DMS114 treated with DMSO at 0.1 percent for 48 hours (cell line): Measurements from ENCODE around the gene IPPK.

Source experiments
- DNase-seq: peaks from one replicate; lab custom pipeline; 2025; ENCODE audit not compliant: unreplicated experiment; lab: John Stamatoyannopoulos, UW

The IPPK gene

DNA sequence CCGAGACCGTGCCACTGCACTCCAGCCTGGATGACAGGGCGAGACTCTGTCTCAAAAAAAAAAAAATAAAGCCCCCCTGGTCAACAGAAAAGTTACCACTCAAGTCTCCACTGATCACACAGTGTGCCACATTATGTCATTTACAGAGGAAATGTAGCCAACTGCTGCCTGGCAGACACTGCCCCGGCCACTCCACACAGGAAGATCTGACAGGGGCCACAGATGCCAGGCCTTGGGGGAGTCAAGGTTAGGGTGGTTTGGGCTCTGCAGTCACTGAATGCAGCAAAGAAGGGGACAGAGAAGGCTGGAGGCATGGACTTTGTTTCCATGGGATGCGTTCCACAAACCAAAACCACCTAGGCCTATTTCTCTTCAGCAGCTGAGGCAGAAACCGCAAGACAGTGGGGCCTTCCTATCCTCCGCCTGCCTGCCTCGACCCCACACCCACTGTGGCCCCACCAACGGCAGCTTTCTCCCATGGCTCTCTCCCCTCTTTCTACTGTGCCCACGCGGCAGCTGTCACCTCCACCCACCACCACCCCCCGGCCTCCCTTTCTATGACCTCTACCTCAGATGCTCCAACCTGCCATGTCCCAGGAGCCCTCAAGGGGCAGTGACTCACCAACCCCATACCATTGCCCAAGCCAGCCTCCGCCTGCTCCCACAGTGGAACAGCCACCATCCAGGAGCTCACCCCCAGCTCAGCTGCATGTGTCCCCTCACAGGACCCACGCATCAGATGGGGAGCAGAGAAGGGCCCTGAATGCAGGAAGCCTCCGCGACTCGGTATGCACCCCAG is 12.4 kb downstream of the IPPK start:
- no peak for DNase-seq

DNA sequence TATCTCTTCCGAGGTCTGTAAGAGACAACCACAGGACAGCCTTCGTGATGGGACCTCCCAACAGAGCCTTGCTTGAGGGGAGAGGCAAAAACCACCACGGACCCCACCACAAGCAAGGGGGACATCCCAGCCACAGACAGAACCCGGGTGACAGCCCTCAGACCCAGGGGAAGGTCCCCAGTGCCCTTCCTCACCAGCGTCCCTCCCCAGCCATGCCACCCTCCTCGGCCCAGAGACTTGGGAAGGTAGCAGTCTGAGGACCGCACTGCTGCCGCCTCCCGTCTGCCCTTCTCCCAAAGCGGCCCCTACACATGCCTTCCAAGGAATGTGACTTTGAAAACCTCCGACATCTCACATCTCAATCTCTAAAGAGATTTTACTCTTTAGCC is 13.4 kb downstream of the IPPK start:
- DNase-seq = no peak

DNA sequence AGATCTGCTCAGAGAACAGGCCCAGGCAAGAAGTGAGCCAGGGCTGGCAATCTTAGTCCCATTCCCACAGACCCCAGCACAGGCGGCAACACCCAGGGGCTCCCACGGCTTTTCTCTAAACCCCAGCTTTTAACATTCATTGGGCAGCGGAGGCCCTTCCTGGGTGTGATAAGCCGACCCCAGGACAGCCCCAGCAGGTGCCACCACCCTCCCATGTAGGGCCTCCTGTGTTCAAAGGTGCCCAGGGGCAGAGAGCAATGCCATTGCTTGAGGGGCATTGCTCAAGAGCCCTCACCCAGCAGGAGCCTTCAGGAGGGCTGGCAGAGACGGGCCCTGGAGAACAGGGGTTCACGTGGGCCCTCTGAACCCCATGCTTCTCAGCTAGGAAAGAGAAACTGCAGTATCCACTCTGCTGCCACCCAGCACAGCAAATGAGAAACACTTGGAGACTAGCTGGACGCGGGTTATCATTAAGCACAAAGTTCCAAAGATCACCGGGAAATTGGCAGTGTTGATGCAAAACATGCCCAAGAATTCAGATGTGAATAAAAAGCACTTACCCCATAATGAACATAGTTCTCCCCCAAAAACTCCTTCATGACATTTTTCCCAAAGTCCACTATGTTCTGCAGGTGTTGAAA is 13.9 kb downstream of the IPPK start:
- DNase-seq = no peak

GRCh38 chr9:92655366-92655765 is 14.6 kb downstream of the IPPK start:
- no peak for DNase-seq

- DNase-seq = no peak
These were observed 15.2 kb downstream of the IPPK start for GRCh38 chr9:92654481-92655301.

DNA sequence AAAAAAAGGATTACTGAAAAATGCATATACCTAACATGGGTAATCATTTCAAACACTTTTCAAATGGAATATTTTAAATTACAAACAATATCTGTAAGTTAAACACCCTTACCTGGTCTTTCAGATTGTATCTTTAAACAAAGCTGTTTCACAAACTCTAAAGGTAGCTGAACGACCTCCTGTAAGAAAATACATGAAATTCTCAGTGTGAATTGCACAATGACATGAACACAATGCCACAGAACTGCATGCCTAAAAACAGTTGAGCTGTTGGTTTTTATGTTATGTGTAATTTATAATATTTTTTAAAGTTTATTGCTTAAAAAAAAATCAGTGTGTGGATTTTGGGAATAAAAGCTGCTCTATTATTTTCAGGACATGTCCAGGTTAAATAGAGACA is 17.5 kb downstream of the IPPK start:
- DNase-seq = no peak

DNA sequence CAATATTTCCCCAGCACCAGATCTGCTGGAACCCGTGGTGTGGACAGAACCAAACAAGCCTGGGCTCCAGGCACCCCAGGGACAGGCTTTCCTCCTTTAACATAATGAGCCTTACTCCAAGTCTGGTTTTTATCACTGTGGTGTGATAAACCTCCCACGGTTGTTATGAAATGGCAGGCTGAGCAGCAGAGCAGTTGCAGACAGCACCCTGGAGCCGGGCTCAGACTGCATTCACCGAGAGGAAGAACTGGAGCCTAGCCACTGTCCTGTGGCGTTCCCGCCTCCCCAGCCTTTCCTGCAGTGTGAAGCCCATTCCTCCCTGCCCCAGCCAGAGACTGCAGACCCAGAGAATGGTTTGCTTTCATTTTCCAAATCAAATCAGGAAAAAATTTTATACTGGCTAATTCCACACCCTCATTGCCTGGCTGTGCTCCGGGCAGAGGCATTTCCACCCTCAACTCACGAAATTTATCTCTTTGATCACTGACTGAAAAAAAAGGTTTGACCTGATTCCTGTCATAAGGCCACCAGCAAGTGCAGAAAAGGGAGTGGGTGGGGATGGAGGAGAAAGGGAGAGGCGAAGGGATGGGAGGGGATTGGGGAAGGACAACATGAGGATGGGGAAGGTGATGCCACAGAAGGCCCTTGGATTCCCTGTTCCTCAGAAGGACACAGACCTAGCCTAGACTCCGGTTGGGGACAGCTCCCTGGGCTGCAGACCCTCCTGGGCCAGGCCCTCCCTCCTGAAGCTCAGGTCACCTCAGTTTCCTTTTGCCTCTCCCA is 18.9 kb downstream of the IPPK start:
- no peak for DNase-seq

DNA sequence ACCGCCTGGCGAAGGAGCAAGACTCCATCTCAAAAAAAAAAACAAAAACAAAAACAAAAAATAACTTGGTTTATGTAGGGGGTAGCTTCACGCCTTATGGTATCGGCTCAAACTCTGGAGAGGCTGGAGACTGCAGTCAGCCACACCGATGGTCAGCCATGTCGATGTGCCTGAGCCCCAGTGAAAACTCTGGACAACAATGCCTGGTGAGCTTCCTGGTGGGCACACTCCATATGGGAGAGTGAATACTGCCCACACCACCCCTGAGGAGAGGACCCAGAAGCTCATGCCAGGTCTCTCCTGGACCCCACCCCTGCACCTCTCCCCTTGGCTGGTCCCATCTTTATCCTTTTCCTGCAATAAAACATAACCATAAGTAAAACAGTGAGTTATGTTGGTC is 19.6 kb downstream of the IPPK start:
- no peak for DNase-seq

DNA sequence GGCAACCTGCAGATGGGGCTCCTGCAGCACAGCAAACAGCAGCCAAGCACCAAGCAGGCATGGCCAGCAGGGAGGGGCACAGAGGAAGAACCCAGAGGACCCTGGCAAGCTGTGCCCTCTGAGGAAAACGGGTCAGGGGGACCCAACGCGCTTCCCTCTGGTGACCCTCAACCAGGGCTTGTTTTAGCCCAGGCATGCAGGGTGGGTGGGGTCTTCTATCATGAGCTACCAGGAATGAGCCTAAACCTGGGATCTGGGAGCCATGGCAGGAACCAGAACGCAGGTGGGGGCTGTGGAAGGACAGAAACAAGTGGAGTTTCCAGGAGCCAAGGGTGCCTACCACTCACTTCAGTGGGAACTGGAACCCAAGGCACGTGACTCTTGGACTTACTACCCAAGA is 20.9 kb downstream of the IPPK start:
- no peak for DNase-seq

GRCh38 chr9:92648474-92648971 is 21.4 kb downstream of the IPPK start:
- DNase-seq = no peak

DNA sequence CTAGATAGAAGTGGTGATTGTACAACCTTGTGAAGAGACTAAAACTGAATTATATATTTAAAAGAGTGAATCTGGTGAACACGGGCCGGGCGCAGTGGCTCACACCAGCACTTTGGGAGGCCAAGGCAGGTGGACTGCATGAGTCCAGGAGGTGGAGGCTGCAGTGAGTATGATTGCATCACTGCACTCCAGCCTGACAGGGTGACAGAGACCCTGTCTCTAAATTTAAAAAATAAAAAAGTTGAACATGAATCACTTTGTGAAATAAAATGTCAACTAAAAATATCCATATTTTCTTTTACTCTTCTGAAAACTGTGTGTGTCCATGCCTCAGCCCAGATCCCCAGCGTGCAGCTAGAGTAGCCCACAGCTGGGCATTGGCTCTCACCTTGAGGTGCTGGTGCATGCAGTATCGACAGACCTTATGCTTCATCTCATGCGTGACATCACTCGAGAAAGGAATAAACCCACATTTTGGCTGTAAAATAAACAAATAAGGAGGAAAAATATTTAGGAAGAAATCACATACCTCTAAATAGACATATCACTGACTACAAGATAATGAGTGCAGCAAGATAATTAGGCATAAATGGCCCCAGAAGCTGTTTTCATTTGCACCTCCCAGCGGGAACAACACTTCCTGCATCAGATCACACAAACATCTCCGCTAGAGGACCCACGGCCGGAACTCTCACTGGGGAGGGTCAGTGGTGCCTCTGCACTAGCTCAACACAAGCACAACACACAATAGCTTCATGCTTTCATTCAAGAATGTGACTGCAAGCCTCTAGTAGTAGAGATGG is 22.1 kb downstream of the IPPK start:
- no peak for DNase-seq

DNA sequence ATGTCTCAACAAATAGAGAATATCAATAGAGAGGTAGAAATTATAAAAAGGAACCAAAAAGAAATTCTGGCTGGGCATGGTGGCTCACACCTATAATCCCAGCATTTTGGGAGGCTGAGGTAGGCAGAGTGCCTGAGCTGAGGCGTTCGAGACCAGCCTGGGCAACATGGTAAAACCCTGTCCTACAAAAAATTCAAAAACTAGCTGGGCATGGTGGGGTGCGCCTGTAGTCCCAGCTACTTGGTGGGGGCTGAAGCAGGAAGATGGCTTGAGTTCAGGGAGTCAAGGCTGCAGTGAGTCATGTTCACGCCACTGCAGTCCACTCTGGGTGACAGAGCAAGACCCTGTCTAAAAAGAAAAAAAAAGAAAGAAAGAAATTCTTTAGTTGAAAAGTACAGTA is 24.9 kb downstream of the IPPK start:
- no peak for DNase-seq

DNA sequence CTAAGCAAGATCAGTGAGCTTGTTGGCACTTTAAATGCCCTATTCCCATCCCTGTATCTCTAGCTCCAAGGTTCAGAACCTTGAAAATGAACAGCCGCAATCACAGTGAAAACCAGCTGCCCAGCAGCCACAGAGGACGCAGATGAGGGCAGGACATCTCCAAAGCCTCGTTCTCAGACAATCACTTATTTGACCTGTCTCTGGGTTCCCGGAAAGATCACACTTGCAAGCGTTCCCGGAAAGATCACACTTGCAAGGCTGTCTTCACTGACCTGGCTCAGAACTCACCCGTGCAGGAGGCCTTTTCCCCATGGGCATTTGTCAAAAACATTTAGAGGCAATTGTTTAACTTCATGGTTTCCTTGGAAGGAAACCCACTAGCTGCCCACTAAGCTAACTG is 25.7 kb downstream of the IPPK start:
- DNase-seq = no peak

DNA sequence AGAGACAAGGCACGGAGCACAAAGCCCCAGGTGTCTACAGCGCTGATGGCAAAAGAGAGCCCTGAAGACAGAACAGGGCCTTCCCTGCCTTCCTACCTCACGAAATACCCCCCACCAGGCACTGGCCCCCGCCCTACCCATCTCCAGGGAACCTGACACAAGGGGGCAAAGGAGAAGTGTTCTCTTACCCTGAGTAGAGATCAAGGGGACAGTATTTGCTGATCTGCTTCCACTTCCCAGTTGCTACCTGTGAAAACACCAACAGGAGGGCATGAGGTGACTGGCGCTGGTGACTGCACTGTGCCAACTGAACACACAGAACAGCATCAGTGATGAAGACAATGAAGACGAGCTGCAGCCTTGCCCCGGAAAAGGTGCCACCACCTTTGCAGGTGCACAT is 27.4 kb downstream of the IPPK start:
- DNase-seq = no peak

DNA sequence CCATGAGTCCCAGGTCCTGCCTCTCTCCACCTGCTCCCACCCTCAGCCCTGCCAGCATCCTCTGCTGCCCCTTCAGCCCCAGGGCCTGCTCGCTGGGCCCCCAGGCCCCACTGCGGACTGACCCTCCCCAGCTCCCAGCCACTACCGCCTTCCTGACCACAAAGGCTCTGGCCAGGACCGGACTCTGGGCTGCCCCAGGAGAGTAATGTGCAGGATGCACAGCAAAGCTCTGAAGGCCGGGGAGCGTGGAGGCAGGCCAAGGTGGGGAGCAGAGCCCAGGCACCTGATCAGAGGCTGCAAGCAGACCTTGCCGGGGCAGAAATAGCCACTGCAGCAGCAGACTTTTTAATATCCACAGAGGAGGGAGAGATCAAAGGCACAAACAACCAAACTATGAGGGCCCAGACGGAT is 27.9 kb downstream of the IPPK start:
- no peak for DNase-seq

DNA sequence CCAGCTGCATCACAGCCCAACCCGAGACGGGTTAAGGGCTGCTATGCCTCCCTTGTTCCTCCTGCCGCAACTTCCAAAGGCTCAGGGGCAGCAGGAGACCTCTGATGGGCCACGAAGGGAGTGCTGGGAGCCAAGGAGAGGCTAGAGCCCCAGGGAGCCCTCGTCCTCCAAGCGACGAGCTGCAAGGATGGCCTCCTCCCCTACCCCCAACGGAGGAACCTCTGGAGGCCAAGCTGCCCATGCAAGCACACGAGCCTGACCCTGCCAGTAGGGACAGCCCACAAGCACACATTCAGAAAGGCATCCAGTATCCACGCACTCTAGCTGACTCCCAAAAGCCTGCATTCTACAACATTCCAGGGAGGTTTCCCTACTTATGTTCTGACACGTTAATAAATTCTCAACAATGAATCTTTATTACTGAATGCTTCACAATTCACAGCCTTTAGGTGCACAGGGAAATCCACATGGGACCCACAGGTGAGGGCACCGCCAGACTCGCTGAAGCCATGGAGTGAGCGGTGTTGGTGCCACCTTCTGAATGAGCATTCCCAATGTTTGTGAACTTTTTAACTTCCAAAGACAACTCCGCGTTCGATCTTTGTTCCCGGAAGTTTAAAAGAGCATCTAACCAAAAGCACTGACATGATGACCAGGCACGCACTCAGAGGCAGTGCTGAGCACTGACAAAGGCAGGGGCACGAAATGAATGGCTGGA is 28.7 kb downstream of the IPPK start:
- no peak for DNase-seq

DNA sequence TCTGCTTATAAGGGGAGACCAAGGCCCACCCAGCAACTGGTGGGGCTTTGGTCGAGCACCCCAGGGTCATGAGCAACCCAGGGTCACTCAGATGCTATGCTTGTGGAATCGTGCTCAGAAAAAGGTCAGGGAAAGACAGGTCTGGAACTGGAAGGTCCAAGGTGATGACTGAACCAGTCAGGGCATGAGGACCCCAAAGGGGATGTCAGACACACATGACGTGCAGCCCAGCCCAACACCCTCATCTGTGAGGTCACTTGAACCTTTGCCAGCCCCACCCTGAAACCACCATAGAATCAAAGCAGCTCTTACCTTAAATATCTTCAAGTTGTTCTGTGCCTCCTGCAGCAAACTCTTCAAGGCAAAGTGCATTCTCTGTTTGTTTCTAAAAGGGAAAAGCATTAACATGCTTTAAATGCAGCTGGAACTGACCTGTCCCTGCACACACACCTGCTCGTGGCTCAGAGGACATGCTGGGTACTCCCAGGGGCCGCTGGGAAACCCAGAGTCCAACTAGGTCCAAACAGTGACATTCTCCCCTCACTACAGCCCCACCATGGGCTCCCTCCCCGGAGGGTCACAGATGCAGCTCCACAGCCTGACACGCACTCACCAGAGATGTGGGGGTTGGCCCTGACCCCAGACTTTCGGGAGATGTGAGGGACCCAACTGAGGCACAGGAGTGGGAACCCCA is 29.4 kb downstream of the IPPK start:
- no peak for DNase-seq

DNA sequence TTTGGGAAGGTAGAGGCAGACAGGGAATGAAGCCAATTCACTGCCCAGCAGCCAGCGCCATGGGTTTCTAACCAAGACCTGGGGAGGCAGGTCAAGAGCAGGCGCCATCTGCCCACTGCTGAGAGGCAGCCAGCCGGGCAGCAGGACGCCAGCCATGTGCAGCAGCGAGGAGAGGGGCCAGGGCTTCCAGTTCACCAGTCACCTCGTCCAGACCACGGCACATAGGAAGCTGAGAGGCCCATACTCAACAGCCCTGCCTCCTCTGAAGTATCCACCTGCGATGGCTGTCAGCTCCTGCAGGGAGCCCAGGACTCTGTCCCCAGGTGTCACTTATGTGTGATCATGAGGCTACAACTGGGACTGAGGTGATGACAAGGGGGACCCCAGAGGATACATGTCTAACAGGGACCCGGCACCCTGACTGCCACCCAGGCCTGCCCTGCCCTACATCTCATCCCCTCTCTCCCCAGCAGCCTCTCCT is 30.1 kb downstream of the IPPK start:
- no peak for DNase-seq

DNA sequence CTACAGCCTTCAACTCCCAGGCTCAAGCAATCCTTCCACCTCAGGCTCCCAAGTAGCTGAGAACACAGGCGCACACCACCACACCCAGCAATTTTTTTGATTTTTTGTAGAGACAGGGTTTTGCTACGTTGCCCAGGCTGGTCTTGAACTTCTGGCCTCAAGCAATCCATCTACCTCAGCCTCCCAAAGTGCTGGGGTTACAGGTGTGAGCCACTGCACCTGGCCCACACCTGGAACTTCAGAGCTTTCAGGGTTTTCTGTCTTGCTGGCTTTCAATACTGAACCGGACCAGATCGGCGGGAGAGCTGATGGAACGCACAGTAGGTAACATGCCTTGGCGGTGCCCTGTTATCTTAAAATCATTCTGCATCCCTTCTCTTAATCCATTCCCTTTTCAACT is 30.8 kb downstream of the IPPK start:
- no peak for DNase-seq
